ENCODE results near the gene KCNQ1.

The KCNQ1 gene

DNA sequence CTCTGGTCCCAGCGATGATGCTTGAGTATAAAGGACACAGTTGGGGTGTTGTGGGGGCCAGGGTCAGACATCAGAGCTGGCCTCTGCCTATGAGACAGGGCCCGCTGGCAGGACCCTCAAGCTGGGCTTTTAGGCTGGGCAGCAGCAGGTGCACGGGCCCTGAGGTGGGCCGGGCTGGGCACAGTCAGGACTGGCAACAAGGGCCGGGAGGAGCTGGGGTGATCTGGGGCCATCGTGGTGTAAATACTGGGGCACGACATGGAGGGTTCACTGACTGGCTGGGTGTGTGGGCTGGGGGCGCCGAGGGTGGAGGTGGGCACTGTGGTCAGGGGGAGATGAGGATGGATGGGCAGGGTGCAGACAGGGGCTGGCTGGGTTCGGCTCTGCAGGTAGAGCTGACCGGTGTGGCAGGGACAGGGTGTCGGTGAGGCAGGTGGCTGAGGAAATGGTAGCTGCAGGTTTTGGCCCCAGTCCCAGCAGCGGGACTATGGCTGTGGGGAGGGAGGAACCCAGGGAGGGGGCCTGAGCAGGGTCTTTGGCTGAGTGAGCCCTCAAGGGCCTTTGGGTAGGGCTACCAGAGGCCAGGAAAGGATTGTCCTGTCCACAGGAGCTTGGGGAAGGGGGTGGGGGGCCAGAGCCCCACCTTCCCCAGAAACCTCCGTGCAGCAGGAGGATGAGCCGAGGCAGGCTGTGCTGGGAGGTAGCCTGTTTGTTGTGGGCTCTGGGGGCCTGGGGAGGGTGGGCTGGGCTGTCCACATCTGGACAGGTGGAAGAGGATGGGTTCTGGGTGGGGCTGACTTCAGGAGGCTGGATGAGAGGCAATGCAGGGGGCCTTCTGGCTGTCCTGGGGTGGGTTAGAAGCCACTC is 81.4 kb downstream of the KCNQ1 start:
- Histone ChIP-seq H3K27me3 (ENCODE audit: insufficient read depth, low read depth, severe bottlenecking) (no peaks in the 10 kb centered on the region), H3K4me3 (ENCODE audit: low read depth, low read length) (no peak overlapping the region), H3K27ac (no peak overlapping the region), H3K36me3 (no peaks in the 10 kb centered on the region), H3K9me3 (ENCODE audit: severe bottlenecking) (no peaks in the 10 kb centered on the region)
- peak; percentile 4 for DNase-seq
- TF ChIP-seq, protein P1, sequence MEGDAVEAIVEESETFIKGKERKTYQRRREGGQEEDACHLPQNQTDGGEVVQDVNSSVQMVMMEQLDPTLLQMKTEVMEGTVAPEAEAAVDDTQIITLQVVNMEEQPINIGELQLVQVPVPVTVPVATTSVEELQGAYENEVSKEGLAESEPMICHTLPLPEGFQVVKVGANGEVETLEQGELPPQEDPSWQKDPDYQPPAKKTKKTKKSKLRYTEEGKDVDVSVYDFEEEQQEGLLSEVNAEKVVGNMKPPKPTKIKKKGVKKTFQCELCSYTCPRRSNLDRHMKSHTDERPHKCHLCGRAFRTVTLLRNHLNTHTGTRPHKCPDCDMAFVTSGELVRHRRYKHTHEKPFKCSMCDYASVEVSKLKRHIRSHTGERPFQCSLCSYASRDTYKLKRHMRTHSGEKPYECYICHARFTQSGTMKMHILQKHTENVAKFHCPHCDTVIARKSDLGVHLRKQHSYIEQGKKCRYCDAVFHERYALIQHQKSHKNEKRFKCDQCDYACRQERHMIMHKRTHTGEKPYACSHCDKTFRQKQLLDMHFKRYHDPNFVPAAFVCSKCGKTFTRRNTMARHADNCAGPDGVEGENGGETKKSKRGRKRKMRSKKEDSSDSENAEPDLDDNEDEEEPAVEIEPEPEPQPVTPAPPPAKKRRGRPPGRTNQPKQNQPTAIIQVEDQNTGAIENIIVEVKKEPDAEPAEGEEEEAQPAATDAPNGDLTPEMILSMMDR (IDR thresholded peaks at IDR 0.05; ENCODE audit: low read depth, low read length): no peak

DNA sequence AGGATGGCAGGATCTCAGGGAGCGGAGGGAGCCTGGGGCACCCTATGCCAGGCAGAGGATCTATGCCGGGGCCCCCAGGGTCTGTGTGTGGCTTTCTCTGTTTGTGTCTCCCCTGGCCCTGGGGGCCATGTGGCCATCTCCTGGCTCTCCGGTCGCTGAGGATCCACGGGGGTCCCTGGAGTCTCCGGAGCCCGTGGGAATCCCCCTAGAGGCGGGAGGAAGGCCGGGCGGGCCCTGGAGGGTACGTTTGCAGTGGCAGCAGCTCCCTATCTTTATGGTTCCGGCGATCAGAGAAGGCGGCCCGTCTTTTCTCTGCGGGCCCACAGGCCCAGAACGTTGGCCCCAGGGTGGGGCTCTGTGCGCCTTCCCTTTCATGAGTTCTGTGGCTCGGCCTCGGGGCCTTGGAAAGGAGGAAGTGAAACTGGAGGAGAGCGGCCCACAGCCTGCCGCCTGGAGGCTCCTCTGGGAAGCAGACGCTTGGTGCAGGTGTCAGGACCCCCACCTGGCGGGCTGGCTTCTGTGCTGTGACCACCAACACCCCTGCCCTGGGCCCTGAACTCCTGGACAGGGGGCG is 82.1 kb downstream of the KCNQ1 start:
- TF ChIP-seq, protein P1 (IDR thresholded peaks at IDR 0.05; ENCODE audit: low read depth, low read length): no peak
- no peaks in the 10 kb centered on the region for H3K27me3 ChIP-seq (ENCODE audit: insufficient read depth, low read depth, severe bottlenecking)
- H3K36me3 ChIP-seq: no peaks in the 10 kb centered on the region
- H3K4me3 ChIP-seq (ENCODE audit: low read depth, low read length): no peak overlapping the region
- H3K9me3 ChIP-seq (ENCODE audit: severe bottlenecking): no peaks in the 10 kb centered on the region
- peak; percentile 6 for DNase-seq
- H3K27ac ChIP-seq: no peak overlapping the region

DNA sequence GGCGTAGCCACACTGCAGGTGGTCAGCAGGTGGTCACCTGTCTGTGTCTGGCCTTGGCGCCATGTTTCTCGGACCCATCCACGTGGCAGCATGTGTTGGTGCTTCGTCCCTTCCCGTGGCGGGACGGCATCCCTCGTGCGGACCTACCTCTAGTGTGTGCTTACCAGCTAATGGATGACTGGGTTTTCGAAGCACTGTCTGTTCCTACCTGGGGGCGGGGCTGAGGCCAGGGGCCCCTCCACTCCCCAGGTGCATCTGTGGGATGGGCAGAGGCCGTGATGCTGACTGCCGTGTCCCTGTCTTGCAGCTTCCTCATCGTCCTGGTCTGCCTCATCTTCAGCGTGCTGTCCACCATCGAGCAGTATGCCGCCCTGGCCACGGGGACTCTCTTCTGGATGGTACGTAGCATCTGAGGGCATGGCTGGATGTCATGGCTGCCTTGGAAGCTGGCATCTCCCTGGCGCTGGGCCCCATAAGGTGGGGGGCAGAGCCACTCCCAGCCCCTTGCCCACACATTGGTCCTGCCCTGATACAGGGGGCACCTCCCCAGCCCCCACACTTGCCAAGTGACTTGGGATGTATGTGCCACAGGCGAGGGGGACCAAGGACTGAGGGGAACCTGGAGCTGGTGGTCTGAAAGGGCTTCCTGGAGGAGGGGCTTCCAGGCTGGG is 82.9 kb downstream of the KCNQ1 start:
- peak; percentile 4 for DNase-seq
- TF ChIP-seq, protein P1 (IDR thresholded peaks at IDR 0.05; ENCODE audit: low read depth, low read length): no peak
- Histone ChIP-seq H3K36me3 (no peaks in the 10 kb centered on the region), H3K27ac (no peak overlapping the region), H3K9me3 (ENCODE audit: severe bottlenecking) (no peaks in the 10 kb centered on the region), H3K4me3 (ENCODE audit: low read depth, low read length) (no peak overlapping the region), H3K27me3 (ENCODE audit: insufficient read depth, low read depth, severe bottlenecking) (no peaks in the 10 kb centered on the region)

DNA sequence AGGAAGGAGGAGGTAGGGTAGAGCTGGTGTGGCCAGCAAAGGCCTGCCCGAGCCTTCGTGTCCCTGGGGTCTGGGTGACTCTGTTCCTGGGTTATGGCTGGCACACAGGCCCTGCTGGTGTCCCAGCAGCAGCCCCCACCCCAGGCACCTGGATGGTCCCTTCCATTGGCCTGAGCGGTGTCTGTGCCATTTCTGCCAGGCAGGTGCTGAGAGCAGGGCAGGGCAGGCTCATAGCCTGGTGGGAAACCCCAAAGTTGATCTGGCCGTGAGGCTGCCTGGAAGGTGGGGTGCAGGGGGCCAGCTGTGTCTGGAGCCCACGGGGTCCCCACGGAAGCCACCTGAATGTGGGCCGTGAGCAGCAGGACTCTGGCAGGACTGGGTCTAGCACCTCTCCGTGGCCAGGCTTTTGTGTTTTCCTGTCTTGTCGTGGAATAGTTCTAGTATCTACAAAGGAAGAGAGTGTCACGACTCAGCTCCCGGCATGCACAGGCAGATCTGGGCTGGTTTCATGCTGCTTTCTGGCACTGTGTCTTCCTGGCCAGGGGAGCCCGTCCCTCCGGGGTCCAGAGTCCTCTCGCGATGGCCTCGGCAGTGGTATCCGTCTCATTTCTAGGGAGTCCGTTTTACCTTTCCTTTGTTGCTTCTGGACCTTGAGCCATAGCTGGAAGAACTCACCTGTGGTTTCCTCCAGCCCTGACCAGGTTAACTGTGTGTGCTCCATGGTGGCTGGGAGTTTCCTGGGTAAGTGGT is 83.7 kb downstream of the KCNQ1 start:
- no peak overlapping the region for H3K4me3 ChIP-seq (ENCODE audit: low read depth, low read length)
- H3K36me3 ChIP-seq: no peaks in the 10 kb centered on the region
- DNase-seq: no peak
- no peak overlapping the region for H3K27ac ChIP-seq
- TF ChIP-seq, protein P1 (IDR thresholded peaks at IDR 0.05; ENCODE audit: low read depth, low read length): no peak
- no peaks in the 10 kb centered on the region for H3K9me3 ChIP-seq (ENCODE audit: severe bottlenecking)
- H3K27me3 ChIP-seq (ENCODE audit: insufficient read depth, low read depth, severe bottlenecking): no peaks in the 10 kb centered on the region

DNA sequence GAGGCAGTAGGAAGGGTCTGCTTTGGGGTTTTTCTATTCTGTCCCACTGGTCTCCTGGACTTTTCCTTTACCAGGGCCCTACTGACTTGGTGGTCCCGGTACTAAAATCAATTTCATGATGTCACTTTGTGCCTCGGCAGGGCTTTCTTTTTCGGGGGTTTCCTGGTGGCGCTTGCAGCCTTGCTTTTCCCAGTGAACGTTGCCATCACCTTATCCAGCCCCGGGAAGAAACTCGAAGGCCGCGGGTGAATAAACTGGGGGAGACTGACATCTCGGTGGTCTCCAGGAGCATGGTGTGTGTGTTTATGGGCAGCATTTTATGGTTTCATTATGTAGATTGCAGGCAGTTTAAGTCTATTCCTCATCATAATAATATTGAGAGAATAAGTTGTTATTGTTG is 84.4 kb downstream of the KCNQ1 start:
- TF ChIP-seq, protein P1 (IDR thresholded peaks at IDR 0.05; ENCODE audit: low read depth, low read length): no peak
- DNase-seq: no peak
- Histone ChIP-seq H3K27me3 (ENCODE audit: insufficient read depth, low read depth, severe bottlenecking) (no peaks in the 10 kb centered on the region), H3K36me3 (no peaks in the 10 kb centered on the region), H3K9me3 (ENCODE audit: severe bottlenecking) (no peaks in the 10 kb centered on the region), H3K27ac (no peak overlapping the region), H3K4me3 (ENCODE audit: low read depth, low read length) (no peak overlapping the region)
